Neural progenitor cell (in vitro differentiated cells): Measurements from ENCODE around the gene ANKHD1.

Experiments
- CTCF ChIP-seq: fragments of 200-600 bp; sonication (generic); IDR thresholded peaks from 2 replicates; pipeline ENCODE4 v1.5.1; 2017; ENCODE audit warnings: antibody characterized with exemption, mild to moderate bottlenecking
- EZH2phosphoT487 ChIP-seq: fragments of 200-600 bp; sonication (generic); IDR thresholded peaks from 2 replicates; pipeline ENCODE4 v1.6.1; 2017; ENCODE audit warnings: antibody characterized with exemption

DNA sequence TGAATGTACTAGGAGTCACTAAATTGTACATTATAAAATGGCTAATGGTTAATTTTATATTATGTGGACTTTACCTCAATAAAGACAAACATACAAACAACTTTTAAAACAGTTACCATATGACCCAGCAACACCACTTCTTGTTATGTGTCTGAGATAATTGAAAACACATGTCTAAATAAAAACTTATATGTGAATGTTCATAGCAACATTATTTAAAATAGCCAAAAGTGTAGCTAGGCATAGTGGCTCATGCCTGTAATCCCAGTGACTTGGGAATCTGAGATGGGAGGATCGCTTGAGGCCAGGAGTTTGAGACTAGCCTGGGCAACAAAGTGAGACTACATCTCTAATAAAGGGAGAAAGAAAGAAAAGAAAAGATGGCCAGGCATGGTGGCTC is 185.9 kb downstream of the ANKHD1 start:
- no peak for TF ChIP-seq CTCF
- TF ChIP-seq EZH2phosphoT487, result no peak
